ENCODE measurements around the gene PSMD4.

Gene PSMD4

GRCh38 chr1:151294742-151295462, 40.4 kb downstream of the PSMD4 start:
- ATAC-seq, result no peak
- DNase-seq, result no peak

GRCh38 chr1:151309811-151310323, 55.3 kb downstream of the PSMD4 start:
- DNase-seq (no peak), ATAC-seq (no peak)

- ATAC-seq (no peak), DNase-seq (no peak)
These were observed 56.5 kb downstream of the PSMD4 start for GRCh38 chr1:151311011-151311410.

GRCh38 chr1:151311589-151312331, 57.2 kb downstream of the PSMD4 start:
- ATAC-seq (peak; percentile 100), DNase-seq (peak; percentile 82)

- DNase-seq (no peak), ATAC-seq (no peak)
These were observed 57.9 kb downstream of the PSMD4 start for GRCh38 chr1:151312411-151312810.

- DNase-seq (no peak), ATAC-seq (no peak)
These were observed 58.3 kb downstream of the PSMD4 start for GRCh38 chr1:151312826-151313225.

GRCh38 chr1:151313501-151313900, 59.0 kb downstream of the PSMD4 start:
- DNase-seq, result no peak
- no peak for ATAC-seq

GRCh38 chr1:151314137-151314875, 59.8 kb downstream of the PSMD4 start:
- DNase-seq (no peak), ATAC-seq (no peak)

- ATAC-seq, result no peak
These were observed 61.2 kb downstream of the PSMD4 start for GRCh38 chr1:151315565-151316235.

More at GRCh38 chr1:151315565-151316235, 61.2 kb downstream of the PSMD4 start:
- DNase-seq, result no peak
